B cell (primary cell): ENCODE measurements around the gene NMNAT2. TPM values are rescaled to one million over a fixed set of nuclear protein-coding genes. Genes with fewer than 3 reads are reported as not detected.

Experiments used
- ATAC-seq: fragments of 200-7000 bp; cut with Tn5 transposase; one replicate; pipeline ENCODE4 v1.10.0; 2021; ENCODE audit warnings: low read depth, mild to moderate bottlenecking, moderate number of reproducible peaks, moderate library complexity
- CTCF ChIA-PET: fragments of 350-600 bp; sonication (Branson Sonifier 250); formaldehyde crosslinking; loops from one replicate; lab custom pipeline; 2021; ENCODE audit warnings: antibody characterized with exemption, inconsistent platforms; lab: Charles Lee
- POLR2A ChIA-PET: fragments of 350-600 bp; sonication (Branson Sonifier 250); formaldehyde crosslinking; loops from one replicate; lab custom pipeline; 2021; ENCODE audit warnings: antibody characterized with exemption; lab: Charles Lee
- DNase-seq: peaks from one replicate; pipeline ENCODE4 v3.0.0; 2013
- H2AFZ ChIP-seq: 2 replicates; pipeline ENCODE4 v1.6.1; 2012; ENCODE audit warnings: mild to moderate bottlenecking, low read depth, low read length; ENCODE audit not compliant: insufficient read depth, poor library complexity, severe bottlenecking
- H3K27ac ChIP-seq, 2 donors: 1 replicate in 1 of 2; 2 replicates in 1 of 2; pipeline ENCODE4 v1.5.1; 2012 to 2013; ENCODE audit warnings: low read length in 2 of 2, mild to moderate bottlenecking in 2 of 2, moderate library complexity in 1 of 2
- H3K27me3 ChIP-seq, 4 experiments: fragments of 200-600 bp in 1 of 4; sonication (generic) in 1 of 4; replicated peaks in 1 of 4; 1 replicate in 2 of 4; 2 replicates in 2 of 4; pipeline versions ENCODE4 v1.6.1 to v1.7.0; 2013 to 2016; ENCODE audit warnings: low read length in 3 of 4, mild to moderate bottlenecking in 2 of 4, mixed read lengths in 1 of 4, moderate library complexity in 1 of 4; ENCODE audit not compliant: insufficient read depth in 4 of 4, control insufficient read depth in 3 of 4; ENCODE audit errors: control extremely low read depth in 1 of 4
- H3K36me3 ChIP-seq, 2 experiments: replicated peaks in 1 of 2; 1 replicate in 1 of 2; 2 replicates in 1 of 2; pipeline versions ENCODE4 v1.6.1 to v1.7.1; 2013; ENCODE audit warnings: low read length in 1 of 2; ENCODE audit not compliant: insufficient read depth in 2 of 2, control insufficient read depth in 1 of 2; ENCODE audit errors: control extremely low read depth in 1 of 2, extremely low read depth in 1 of 2
- H3K4me1 ChIP-seq, 2 donors: fragments of 200-600 bp in 1 of 2; sonication (generic) in 1 of 2; 1 replicate in 1 of 2; 2 replicates in 1 of 2; pipeline versions ENCODE4 v1.5.1 to v1.6.1; 2013 to 2017; ENCODE audit warnings: low read length in 2 of 2; ENCODE audit not compliant: control insufficient read depth in 2 of 2, insufficient read depth in 2 of 2
- H3K4me2 ChIP-seq: replicated peaks from 2 replicates; pipeline ENCODE3; 2012; ENCODE audit warnings: mild to moderate bottlenecking, low read depth, low read length; ENCODE audit not compliant: poor library complexity, severe bottlenecking
- H3K4me3 ChIP-seq, 5 experiments: fragments of 200-600 bp in 1 of 5; sonication (generic) in 1 of 5; 1 replicate in 3 of 5; 2 replicates in 2 of 5; pipeline versions ENCODE4 v1.5.1 to v1.7.0; 2011 to 2016; ENCODE audit warnings: low read length in 4 of 5, mild to moderate bottlenecking in 4 of 5, low read depth in 2 of 5, control low read depth in 1 of 5, moderate library complexity in 1 of 5; ENCODE audit not compliant: insufficient read depth in 1 of 5; ENCODE audit errors: control extremely low read depth in 1 of 5, extremely low read depth in 1 of 5
- H3K79me2 ChIP-seq: fragments of 200-600 bp; sonication (generic); one replicate; pipeline ENCODE4 v1.6.0; 2016; ENCODE audit warnings: low read length; ENCODE audit not compliant: control insufficient read depth, insufficient read depth
- H3K9ac ChIP-seq: fragments of 200-600 bp; sonication (generic); 2 replicates; pipeline ENCODE4 v1.6.1; 2017; ENCODE audit warnings: mild to moderate bottlenecking, low read length, moderate library complexity
- H3K9me3 ChIP-seq, 3 donors: one replicate each; pipeline versions ENCODE4 v1.6.1 to v1.7.1; 2013; ENCODE audit warnings: low read length in 2 of 3; ENCODE audit not compliant: control insufficient read depth in 2 of 3, insufficient read depth in 1 of 3; ENCODE audit errors: control extremely low read depth in 1 of 3
- H4K20me1 ChIP-seq: 2 replicates; pipeline ENCODE4 v1.6.0; 2012; ENCODE audit warnings: mild to moderate bottlenecking, low read length; ENCODE audit not compliant: insufficient read depth, control insufficient read depth, poor library complexity, severe bottlenecking
- H3K27ac Mint-ChIP-seq: one replicate; pipeline ENCODE4 v1.8.0; 2021; ENCODE audit warnings: mixed read lengths
- H3K27me3 Mint-ChIP-seq: one replicate; pipeline ENCODE4 v1.8.0; 2021; ENCODE audit warnings: mixed read lengths
- H3K4me1 Mint-ChIP-seq: one replicate; pipeline ENCODE4 v1.8.0; 2021; ENCODE audit warnings: mixed read lengths
- H3K4me3 Mint-ChIP-seq: one replicate; pipeline ENCODE4 v1.8.0; 2021; ENCODE audit warnings: mixed read lengths
- H3K9me3 Mint-ChIP-seq: one replicate; pipeline ENCODE4 v1.8.0; 2022; ENCODE audit warnings: mixed read lengths; ENCODE audit not compliant: insufficient read depth
- EZH2 ChIP-seq: IDR thresholded peaks from 2 replicates; pipeline ENCODE4 v1.6.1; 2012; ENCODE audit warnings: borderline replicate concordance, low read depth, mild to moderate bottlenecking, moderate library complexity, low read length; ENCODE audit not compliant: insufficient read depth, poor library complexity, severe bottlenecking
- WGBS: methylation state at CpG from one replicate; pipeline ENCODE4 v1.1.5; 2013; ENCODE audit warnings: missing lambda C conversion rate; ENCODE audit not compliant: insufficient coverage; 5-methylcytosine and 5-hydroxymethylcytosine counted together
- intact Hi-C: fragments of 100-400 bp; cut with micrococcal nuclease; formaldehyde crosslinking; loops from one replicate; pipeline ENCODE4 v1.10.0; 2022
- polyA plus RNA-seq: library from polyadenylated mRNA; depleted of rRNA; stranded (reverse); fragments of >200 nt; gene quantifications from 2 replicates; pipeline ENCODE4 v1.2.3, GENCODE V29; 2012
- total RNA-seq, 2 donors: library from RNA; stranded (reverse); fragments of 120-200 nt in 1 of 2; gene quantifications; 1 replicate in 1 of 2; 2 replicates in 1 of 2; pipeline versions ENCODE4 v1.2.3 to v1.2.4, GENCODE V29; 2013 to 2022
- TF ChIP-seq, protein P1 (sequence below): fragments of 200-600 bp; IDR thresholded peaks from one replicate; pipeline ENCODE4 v1.8.0; 2022; ENCODE audit warnings: antibody characterized with exemption, mild to moderate bottlenecking

The NMNAT2 gene
- total and polyA plus RNA-seq, 2 donors (not counting 1 experiment from before 2014, with no cell fraction given): not detected

DNA sequence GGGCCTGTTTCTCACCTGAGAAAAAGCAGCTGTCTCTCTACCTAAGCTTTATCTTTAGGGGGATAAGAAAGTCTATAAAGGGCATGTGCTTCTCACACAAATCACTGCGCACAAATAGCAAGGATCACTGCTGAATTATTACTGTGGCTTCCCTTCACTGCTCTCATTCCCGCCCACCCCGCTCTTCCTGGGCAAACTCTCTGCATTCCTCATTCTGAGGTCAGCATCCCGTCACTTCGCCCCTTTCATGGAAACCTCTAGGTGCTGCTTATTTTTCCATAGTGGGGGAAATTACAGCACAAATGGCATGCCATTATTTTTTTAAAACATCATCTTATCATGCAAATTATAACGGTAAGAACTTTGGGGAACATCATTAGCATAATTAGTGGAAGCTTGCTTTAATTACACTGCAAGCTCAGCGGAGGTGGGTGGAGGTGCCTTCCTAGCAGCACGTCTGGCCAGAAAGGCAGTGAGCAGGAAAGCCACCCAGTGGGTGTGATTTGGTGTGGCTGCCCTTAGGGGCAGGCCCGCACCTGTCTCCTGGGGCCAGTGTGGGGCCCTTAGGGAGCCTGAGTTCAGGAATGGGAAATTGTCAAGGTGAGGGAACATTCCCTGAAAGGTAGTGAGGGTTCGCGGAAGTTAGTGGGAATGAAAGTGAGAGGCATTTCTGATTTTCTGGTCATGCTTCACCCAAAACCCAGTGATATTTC, 126.2 kb downstream of the NMNAT2 start:
- WGBS: 99% methylated on average over 8 of the region's 11 CpGs
- no peak overlapping the region for H2AFZ ChIP-seq
- H3K4me3 ChIP-seq: no peak overlapping the region
- H3K27ac ChIP-seq: no peak overlapping the region
- no peak overlapping the region for H3K27ac Mint-ChIP-seq
- intact Hi-C loops: no loop called here
- H3K4me1 ChIP-seq: no peaks in the 10 kb centered on the region
- H3K27me3 Mint-ChIP-seq: peaks cover 8% of the 10 kb centered on the region
- no peaks in the 10 kb centered on the region for H3K4me1 Mint-ChIP-seq
- TF ChIP-seq, protein P1, sequence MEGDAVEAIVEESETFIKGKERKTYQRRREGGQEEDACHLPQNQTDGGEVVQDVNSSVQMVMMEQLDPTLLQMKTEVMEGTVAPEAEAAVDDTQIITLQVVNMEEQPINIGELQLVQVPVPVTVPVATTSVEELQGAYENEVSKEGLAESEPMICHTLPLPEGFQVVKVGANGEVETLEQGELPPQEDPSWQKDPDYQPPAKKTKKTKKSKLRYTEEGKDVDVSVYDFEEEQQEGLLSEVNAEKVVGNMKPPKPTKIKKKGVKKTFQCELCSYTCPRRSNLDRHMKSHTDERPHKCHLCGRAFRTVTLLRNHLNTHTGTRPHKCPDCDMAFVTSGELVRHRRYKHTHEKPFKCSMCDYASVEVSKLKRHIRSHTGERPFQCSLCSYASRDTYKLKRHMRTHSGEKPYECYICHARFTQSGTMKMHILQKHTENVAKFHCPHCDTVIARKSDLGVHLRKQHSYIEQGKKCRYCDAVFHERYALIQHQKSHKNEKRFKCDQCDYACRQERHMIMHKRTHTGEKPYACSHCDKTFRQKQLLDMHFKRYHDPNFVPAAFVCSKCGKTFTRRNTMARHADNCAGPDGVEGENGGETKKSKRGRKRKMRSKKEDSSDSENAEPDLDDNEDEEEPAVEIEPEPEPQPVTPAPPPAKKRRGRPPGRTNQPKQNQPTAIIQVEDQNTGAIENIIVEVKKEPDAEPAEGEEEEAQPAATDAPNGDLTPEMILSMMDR: no peak
- TF ChIP-seq EZH2: no peak
- no peak overlapping the region for H3K9ac ChIP-seq
- peaks cover 0 to 5% (median 0%) of the 10 kb centered on the region in 3 donors for H3K9me3 ChIP-seq
- no peaks in the 10 kb centered on the region for H3K79me2 ChIP-seq
- H3K4me2 ChIP-seq: no peak overlapping the region
- no peaks in the 10 kb centered on the region for H3K27me3 ChIP-seq
- H3K4me3 Mint-ChIP-seq: no peak overlapping the region
- DNase-seq: no peak
- ChIA-PET POLR2A (no interaction called here), CTCF (interaction anchor here (1.2 kb wide), 1 partner anchor 9 kb away, joined by 3 read pairs; no protein-coding TSS in a partner anchor)
- no peak for ATAC-seq
- H3K9me3 Mint-ChIP-seq: no peaks in the 10 kb centered on the region
- H3K36me3 ChIP-seq: no peaks in the 10 kb centered on the region
- no peaks in the 10 kb centered on the region for H4K20me1 ChIP-seq

DNA sequence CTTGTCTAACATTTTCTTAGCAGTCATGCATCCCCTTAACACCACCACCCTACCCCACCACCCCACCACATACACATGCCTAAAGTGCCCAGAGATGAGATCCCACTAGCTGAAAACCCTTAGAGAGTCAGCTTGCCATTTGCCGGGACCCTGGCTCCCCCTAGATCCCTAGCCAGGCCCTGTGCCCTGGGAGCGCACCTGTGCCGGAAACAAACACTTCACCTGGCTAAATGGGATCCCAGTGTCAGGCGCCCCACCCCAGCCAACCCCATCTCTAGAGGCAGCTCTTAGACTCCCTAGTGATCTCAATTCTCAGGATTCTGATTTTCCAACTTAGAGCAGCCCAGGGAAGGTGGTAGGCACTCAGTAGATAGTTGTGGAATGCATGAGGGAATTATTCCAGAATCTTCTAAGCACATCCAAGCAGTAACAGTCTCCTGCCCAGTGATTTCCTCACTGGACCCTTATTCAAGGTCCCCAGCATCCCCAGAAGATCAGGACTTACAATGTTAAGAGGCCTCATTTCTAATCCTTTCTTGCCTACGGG, 126.9 kb downstream of the NMNAT2 start:
- Histone ChIP-seq H3K4me1 (no peaks in the 10 kb centered on the region), H3K9ac (no peak overlapping the region), H3K9me3 (peaks cover 0 to 5% (median 0%) of the 10 kb centered on the region in 3 donors), H3K27ac (no peak overlapping the region), H3K4me2 (no peak overlapping the region), H2AFZ (no peak overlapping the region), H3K36me3 (no peaks in the 10 kb centered on the region), H4K20me1 (no peaks in the 10 kb centered on the region), H3K79me2 (no peaks in the 10 kb centered on the region), H3K27me3 (no peaks in the 10 kb centered on the region), H3K4me3 (no peak overlapping the region)
- Mint-ChIP-seq H3K27ac (no peak overlapping the region), H3K4me1 (no peaks in the 10 kb centered on the region), H3K4me3 (no peak overlapping the region), H3K9me3 (no peaks in the 10 kb centered on the region), H3K27me3 (peaks cover 8% of the 10 kb centered on the region)
- TF ChIP-seq, protein P1: no peak
- no peak for TF ChIP-seq EZH2
- POLR2A ChIA-PET: no interaction called here
- CTCF ChIA-PET: interaction anchor here (2.2 kb wide), 1 partner anchor 10 kb away, joined by 8 read pairs; no protein-coding TSS in a partner anchor
- ATAC-seq: no peak
- no peak for DNase-seq
- intact Hi-C loops: no loop called here
- WGBS: 100% methylated on average over 2 of the region's 5 CpGs
